Astrocyte (in vitro differentiated cells and primary cell): ENCODE results near the gene KCNJ1.

Source experiments
- EZH2 ChIP-seq: IDR thresholded peaks from 2 replicates; pipeline ENCODE4 v1.6.1; 2012; ENCODE audit warnings: mild to moderate bottlenecking, low read length, inconsistent platforms; ENCODE audit not compliant: insufficient read depth
- TF ChIP-seq, protein P1 (sequence below): IDR thresholded peaks from 2 replicates; pipeline ENCODE4 v1.5.1; 2011; ENCODE audit warnings: low read depth, mild to moderate bottlenecking, inconsistent platforms, low read length, moderate library complexity; ENCODE audit not compliant: insufficient read depth

DNA sequence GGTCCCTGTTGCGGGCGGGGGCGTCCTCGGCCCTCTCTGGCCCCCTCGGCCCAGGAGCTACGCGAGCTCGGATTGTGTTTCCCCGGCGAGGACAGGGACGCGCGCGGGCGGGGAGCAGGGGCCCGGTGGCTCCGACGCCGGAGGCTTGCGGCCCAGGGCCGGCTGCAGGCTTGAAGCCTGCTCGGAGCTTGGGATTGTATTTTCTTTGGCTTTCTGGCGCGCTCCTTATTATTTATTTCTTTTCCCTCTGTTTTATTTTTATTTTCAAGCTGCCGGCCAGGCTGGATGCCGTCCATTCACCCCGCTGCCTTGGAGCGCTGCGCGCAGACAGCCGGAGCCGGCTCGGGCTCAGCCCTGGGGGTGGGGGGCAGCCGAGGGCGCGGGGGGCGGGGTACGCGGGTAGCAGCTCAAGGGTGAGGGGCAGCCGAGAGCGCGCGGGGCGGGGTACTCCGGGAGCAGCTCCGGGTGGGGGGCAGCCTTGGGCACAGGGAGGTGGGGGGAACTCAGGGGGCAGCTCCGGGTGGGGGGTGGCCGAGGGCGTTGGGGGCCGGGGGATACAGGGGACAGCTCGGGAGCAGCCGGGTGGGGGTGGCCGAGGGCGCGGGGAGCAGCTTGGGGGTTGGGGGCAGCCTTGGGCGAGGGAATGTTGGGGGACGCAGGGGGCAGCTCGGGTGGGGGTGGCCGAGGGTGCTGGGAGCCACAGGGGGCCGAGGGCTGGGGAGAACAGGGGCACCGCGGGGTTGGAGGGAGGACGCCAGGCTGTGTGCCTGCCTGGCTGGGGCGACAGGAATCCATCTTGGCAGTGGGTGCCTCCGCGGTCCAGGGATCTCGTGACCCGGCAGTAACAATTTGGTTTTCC lies 42.7 kb downstream of the KCNJ1 start:
- TF ChIP-seq, protein P1, sequence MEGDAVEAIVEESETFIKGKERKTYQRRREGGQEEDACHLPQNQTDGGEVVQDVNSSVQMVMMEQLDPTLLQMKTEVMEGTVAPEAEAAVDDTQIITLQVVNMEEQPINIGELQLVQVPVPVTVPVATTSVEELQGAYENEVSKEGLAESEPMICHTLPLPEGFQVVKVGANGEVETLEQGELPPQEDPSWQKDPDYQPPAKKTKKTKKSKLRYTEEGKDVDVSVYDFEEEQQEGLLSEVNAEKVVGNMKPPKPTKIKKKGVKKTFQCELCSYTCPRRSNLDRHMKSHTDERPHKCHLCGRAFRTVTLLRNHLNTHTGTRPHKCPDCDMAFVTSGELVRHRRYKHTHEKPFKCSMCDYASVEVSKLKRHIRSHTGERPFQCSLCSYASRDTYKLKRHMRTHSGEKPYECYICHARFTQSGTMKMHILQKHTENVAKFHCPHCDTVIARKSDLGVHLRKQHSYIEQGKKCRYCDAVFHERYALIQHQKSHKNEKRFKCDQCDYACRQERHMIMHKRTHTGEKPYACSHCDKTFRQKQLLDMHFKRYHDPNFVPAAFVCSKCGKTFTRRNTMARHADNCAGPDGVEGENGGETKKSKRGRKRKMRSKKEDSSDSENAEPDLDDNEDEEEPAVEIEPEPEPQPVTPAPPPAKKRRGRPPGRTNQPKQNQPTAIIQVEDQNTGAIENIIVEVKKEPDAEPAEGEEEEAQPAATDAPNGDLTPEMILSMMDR, result no peak
- no peak for TF ChIP-seq EZH2
